MM.1S (cell line): ENCODE measurements around the gene CASTOR2.

ENCODE experiments used
- CTCF ChIP-seq: fragments of 300-600 bp; sonication (generic); IDR thresholded peaks from 2 replicates; pipeline ENCODE4 v1.5.1; 2016; ENCODE audit warnings: antibody characterized with exemption, low read length, mixed read lengths
- EZH2 ChIP-seq: fragments of 300-600 bp; sonication (generic); optimal IDR thresholded peaks from 2 replicates; pipeline ENCODE3; 2017; ENCODE audit warnings: low read depth, mild to moderate bottlenecking, antibody characterized with exemption, low read length, mixed read lengths
- EZH2phosphoT487 ChIP-seq: fragments of 300-600 bp; sonication (generic); IDR thresholded peaks from 2 replicates; pipeline ENCODE4 v1.6.1; 2018; ENCODE audit warnings: antibody characterized with exemption, low read length

GRCh38 chr7:75045881-75046280, 81.4 kb downstream of the CASTOR2 start:
- TF ChIP-seq CTCF: no peak
- no peak for TF ChIP-seq EZH2
- TF ChIP-seq EZH2phosphoT487: no peak
